Esophagus muscularis mucosa (tissue), 4 donors: Measurements from ENCODE around the gene CBLB. TPM values are rescaled to one million over a fixed set of nuclear protein-coding genes. Genes with fewer than 3 reads are reported as not detected.
A peak's percentile ranks its signal among the peaks of the same experiment; 100 is the strongest.

Experiments used
- DNase-seq: peaks from one replicate; pipeline ENCODE4 v3.0.0-alpha.2; 2017; ENCODE audit errors: extremely low spot score
- H3K27ac ChIP-seq, 4 donors: fragments of 200-600 bp; sonication (generic); replicated peaks in 1 of 4; 1 replicate in 3 of 4; 2 replicates in 1 of 4; pipeline ENCODE4 v1.5.1; 2016 to 2019; ENCODE audit warnings: mild to moderate bottlenecking in 1 of 4
- H3K27me3 ChIP-seq, 4 donors: fragments of 200-600 bp; sonication (generic); one replicate each; pipeline versions ENCODE4 v1.5.1 to v1.6.0; 2016 to 2019
- H3K36me3 ChIP-seq, 4 donors: fragments of 200-600 bp; sonication (generic); one replicate each; pipeline ENCODE4 v1.5.1; 2016 to 2019
- H3K4me1 ChIP-seq, 4 donors: fragments of 200-600 bp; sonication (generic); one replicate each; pipeline ENCODE4 v1.5.1; 2016 to 2019
- H3K4me3 ChIP-seq, 4 donors: fragments of 200-600 bp; sonication (generic); 1 replicate in 2 of 4; 2 replicates in 2 of 4; pipeline ENCODE4 v1.5.1; 2016 to 2019; ENCODE audit warnings: mild to moderate bottlenecking in 4 of 4, moderate library complexity in 1 of 4
- H3K9me3 ChIP-seq, 4 donors: fragments of 200-600 bp; sonication (generic); 1 replicate in 3 of 4; 2 replicates in 1 of 4; pipeline ENCODE4 v1.5.1; 2016 to 2019
- EP300 ChIP-seq: sonication (generic); formaldehyde crosslinking; IDR thresholded peaks from one replicate; pipeline ENCODE4 v1.6.1; 2017; ENCODE audit warnings: antibody characterized with exemption
- POLR2A ChIP-seq: fragments of 450-650 bp; IDR thresholded peaks from one replicate; pipeline ENCODE4 v1.6.1; 2017; ENCODE audit warnings: antibody characterized with exemption, moderate library complexity, mild to moderate bottlenecking, low read depth
- POLR2AphosphoS5 ChIP-seq, 2 donors: sonication (generic); formaldehyde crosslinking; IDR thresholded peaks; one replicate each; pipeline ENCODE4 v1.6.1; 2017; ENCODE audit warnings: antibody characterized with exemption in 2 of 2
- WGBS: methylation state at CpG from one replicate; pipeline ENCODE4 v1.1.5; 2018; 5-methylcytosine and 5-hydroxymethylcytosine counted together
- intact Hi-C: fragments of 100-400 bp; cut with DNase I; formaldehyde crosslinking; loops from one replicate; pipeline ENCODE4 v1.15.1; 2023
- total RNA-seq, 4 donors: library from RNA; depleted of rRNA; stranded (reverse); fragments of >200 nt; gene quantifications; one replicate each; pipeline versions ENCODE4 v1.1.0 to v1.2.1, GENCODE V29; 2016
- TF ChIP-seq, protein P1 (sequence below), 3 experiments: fragments of 200-600 bp in 2 of 3; fragments of 450-650 bp in 1 of 3; sonication (generic) in 2 of 3; IDR thresholded peaks; one replicate each; pipeline ENCODE4 v1.5.1; 2017 to 2019; ENCODE audit warnings: antibody characterized with exemption in 3 of 3, mild to moderate bottlenecking in 2 of 3, moderate library complexity in 1 of 3

Gene CBLB
- total RNA-seq, 4 donors from 2014 or later, result 20.7 to 35.7 (median 26.2) TPM

DNA sequence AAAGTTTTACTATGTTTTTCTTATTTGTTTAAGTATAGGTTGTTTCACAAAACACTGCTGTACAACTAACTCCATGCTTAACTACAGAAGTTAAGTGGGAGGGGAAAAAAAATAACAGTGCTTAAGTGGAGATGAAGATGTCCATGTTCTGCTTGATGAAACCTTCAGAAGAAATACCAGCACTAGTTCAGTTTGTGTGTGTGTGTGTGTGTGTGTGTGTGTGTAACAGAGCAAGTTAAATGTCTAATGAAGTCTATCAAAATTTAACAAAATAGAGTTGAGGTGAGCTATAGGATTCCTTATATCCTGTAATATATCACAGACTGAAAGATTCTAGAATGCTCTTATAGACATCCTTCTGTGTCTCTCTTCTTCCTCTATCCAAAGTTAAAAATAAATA, 44.1 kb upstream of the CBLB start:
- H3K4me1 ChIP-seq, result peaks cover under 1 to 3% (median 2%) of the 10 kb centered on the region in 4 donors
- H3K9me3 ChIP-seq, result peaks cover 0 to 9% (median 0%) of the 10 kb centered on the region in 4 donors
- H3K4me3 ChIP-seq, result no peak overlapping the region
- no peaks in the 10 kb centered on the region for H3K27me3 ChIP-seq
- no peaks in the 10 kb centered on the region for H3K36me3 ChIP-seq
- intact Hi-C loops, result no loop called here
- H3K27ac ChIP-seq, result no peak overlapping the region
- DNase-seq, result no peak
- TF ChIP-seq POLR2AphosphoS5 (IDR thresholded peaks at IDR 0.05), result no peak

DNA sequence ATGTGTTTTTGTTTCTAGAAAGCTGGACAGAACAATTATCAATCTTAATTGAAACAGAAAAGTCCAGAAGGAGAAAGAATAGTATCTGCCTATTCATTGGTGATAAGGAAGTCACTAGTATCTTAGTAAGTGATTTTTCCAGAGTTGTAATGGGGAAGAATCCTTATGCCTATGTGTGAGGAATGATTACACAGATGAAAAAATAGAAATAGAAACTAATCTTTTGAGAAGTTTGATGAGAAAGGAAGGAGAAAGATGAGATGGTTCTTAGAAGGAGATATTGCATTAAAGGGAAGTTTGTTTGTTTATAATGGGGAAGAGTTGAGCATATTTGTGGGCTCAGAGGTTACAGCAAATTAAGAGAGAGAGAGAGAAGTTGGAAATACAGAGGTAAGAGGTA, 42.7 kb upstream of the CBLB start:
- DNase-seq, result no peak
- intact Hi-C loops, result no loop called here
- H3K27ac ChIP-seq, result no peak overlapping the region
- H3K36me3 ChIP-seq, result no peaks in the 10 kb centered on the region
- TF ChIP-seq POLR2A, result no peak
- no peak for TF ChIP-seq EP300
- no peak for TF ChIP-seq POLR2AphosphoS5 (IDR thresholded peaks at IDR 0.05)
- TF ChIP-seq, protein P1, sequence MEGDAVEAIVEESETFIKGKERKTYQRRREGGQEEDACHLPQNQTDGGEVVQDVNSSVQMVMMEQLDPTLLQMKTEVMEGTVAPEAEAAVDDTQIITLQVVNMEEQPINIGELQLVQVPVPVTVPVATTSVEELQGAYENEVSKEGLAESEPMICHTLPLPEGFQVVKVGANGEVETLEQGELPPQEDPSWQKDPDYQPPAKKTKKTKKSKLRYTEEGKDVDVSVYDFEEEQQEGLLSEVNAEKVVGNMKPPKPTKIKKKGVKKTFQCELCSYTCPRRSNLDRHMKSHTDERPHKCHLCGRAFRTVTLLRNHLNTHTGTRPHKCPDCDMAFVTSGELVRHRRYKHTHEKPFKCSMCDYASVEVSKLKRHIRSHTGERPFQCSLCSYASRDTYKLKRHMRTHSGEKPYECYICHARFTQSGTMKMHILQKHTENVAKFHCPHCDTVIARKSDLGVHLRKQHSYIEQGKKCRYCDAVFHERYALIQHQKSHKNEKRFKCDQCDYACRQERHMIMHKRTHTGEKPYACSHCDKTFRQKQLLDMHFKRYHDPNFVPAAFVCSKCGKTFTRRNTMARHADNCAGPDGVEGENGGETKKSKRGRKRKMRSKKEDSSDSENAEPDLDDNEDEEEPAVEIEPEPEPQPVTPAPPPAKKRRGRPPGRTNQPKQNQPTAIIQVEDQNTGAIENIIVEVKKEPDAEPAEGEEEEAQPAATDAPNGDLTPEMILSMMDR (IDR thresholded peaks at IDR 0.05), result no peak
- no peak overlapping the region for H3K4me3 ChIP-seq
- peaks cover 0 to 9% (median 0%) of the 10 kb centered on the region in 4 donors for H3K9me3 ChIP-seq
- H3K4me1 ChIP-seq, result peaks cover 12 to 13% (median 13%) of the 10 kb centered on the region in 4 donors
- no peaks in the 10 kb centered on the region for H3K27me3 ChIP-seq

DNA sequence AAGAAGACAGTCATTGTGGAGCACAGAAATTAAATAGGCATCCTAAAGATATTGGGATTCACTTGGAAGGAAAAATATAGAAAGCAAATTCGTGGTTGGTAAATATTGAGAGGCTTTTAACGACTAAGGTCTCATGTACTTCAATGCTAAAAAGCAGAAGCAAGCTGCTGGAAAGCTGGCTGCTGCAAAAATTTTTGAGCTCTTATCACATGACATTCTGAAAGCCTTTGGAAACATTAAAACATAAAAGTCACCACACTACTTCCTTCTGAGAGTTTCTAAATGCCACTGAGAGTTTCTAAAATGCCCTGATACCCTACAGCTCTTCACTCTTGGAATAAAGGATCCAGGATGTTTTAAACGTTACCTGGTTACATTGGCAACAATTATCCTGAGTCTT, 39.0 kb upstream of the CBLB start:
- Histone ChIP-seq H3K4me1 (peaks cover 13 to 33% (median 24%) of the 10 kb centered on the region in 4 donors), H3K9me3 (no peaks in the 10 kb centered on the region), H3K27ac (peak overlapping the region; percentile 25 to 65 (median 42)), H3K27me3 (no peaks in the 10 kb centered on the region), H3K36me3 (no peaks in the 10 kb centered on the region), H3K4me3 (no peak overlapping the region)
- intact Hi-C loops, result no loop called here
- no peak for DNase-seq
- TF ChIP-seq, protein P1 (IDR thresholded peaks at IDR 0.05), result no peak
- TF ChIP-seq EP300, result no peak
- no peak for TF ChIP-seq POLR2A
- TF ChIP-seq POLR2AphosphoS5 (IDR thresholded peaks at IDR 0.05), result no peak
- WGBS, result 45% methylated on average over 3 of the region's 3 CpGs

DNA sequence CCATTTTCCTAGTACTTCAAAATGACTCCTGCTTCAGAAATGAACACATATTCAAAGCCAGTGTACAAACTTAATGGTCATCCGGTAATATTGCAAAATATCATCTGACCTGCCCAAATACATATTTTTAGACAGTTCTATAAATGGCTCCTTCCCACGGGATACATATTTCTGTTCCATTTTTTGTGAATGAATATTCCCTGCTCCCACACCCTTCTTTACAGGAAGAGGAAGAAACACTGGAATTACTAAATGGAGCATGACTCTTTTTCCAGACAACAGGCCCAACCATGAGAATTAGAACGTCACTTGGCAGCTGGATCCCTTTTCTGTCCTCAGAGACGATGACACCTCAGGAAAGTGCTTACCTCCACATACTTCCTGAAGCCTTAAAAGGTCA, 38.0 kb upstream of the CBLB start:
- Histone ChIP-seq H3K36me3 (no peaks in the 10 kb centered on the region), H3K27ac (peak overlapping the region; percentile 33 to 65 (median 52)), H3K27me3 (no peaks in the 10 kb centered on the region), H3K4me3 (no peak overlapping the region), H3K4me1 (peaks cover 13 to 33% (median 24%) of the 10 kb centered on the region in 4 donors), H3K9me3 (no peaks in the 10 kb centered on the region)
- TF ChIP-seq POLR2A (no peak), POLR2AphosphoS5 (IDR thresholded peaks at IDR 0.05) (peak; percentile 72 to 79), EP300 (peak; percentile 72)
- TF ChIP-seq, protein P1 (IDR thresholded peaks at IDR 0.05), result no peak
- intact Hi-C loops, result no loop called here
- 25% methylated on average over 4 of the region's 4 CpGs for WGBS
- no peak for DNase-seq

DNA sequence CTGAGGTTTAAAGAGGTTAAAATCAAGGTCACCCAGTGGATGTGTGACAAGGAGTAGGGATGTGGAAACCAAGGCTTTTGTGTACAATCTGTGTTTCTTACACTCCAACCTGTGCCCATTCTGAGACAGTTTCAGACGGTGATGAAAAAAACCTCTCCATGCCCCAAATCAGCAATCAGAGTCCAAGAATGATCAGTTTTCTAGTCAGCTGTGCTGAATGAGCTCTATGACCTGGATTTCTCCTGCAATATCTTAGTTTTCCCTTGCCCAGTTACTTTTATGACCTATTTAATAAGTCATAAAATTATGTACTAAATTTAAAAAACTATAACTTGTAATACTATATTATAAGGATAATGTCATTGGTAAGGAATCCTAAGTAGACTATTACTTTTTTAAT, 37.5 kb upstream of the CBLB start:
- intact Hi-C loops, result no loop called here
- Histone ChIP-seq H3K27ac (peak overlapping the region; percentile 33 to 65 (median 52)), H3K9me3 (no peaks in the 10 kb centered on the region), H3K4me1 (peaks cover 13 to 33% (median 24%) of the 10 kb centered on the region in 4 donors), H3K36me3 (no peaks in the 10 kb centered on the region), H3K4me3 (no peak overlapping the region), H3K27me3 (no peaks in the 10 kb centered on the region)
- no peak for TF ChIP-seq EP300
- TF ChIP-seq, protein P1 (IDR thresholded peaks at IDR 0.05), result no peak
- TF ChIP-seq POLR2AphosphoS5 (IDR thresholded peaks at IDR 0.05), result no peak
- TF ChIP-seq POLR2A, result no peak
- WGBS, result 67% methylated on average over 1 of the region's 1 CpG
- DNase-seq, result no peak
